Endothelial cell (in vitro differentiated cells): ENCODE measurements around the gene CCDC158. TPM values are rescaled to one million over a fixed set of nuclear protein-coding genes. Genes with fewer than 3 reads are reported as not detected.
"Not testable (repeated sequence)": the region's sequence is repeated elsewhere in the genome, so short reads cannot be mapped to it uniquely, and the experiment has no call there.

ENCODE experiments used
- DNase-seq: peaks from one replicate; pipeline ENCODE4 v3.0.0; 2021; ENCODE audit warnings: low spot score
- H3K27ac Mint-ChIP-seq: one replicate; pipeline ENCODE4 v1.8.0; 2021; ENCODE audit warnings: mixed read lengths, inconsistent platforms; ENCODE audit not compliant: unreplicated experiment
- H3K27me3 Mint-ChIP-seq: one replicate; pipeline ENCODE4 v1.8.0; 2021; ENCODE audit warnings: mild to moderate bottlenecking, moderate library complexity, mixed read lengths, inconsistent platforms; ENCODE audit not compliant: unreplicated experiment
- H3K36me3 Mint-ChIP-seq: one replicate; pipeline ENCODE4 v1.8.0; 2021; ENCODE audit warnings: mild to moderate bottlenecking, low read depth, mixed read lengths, inconsistent platforms; ENCODE audit not compliant: unreplicated experiment
- H3K4me1 Mint-ChIP-seq: one replicate; pipeline ENCODE4 v1.8.0; 2021; ENCODE audit warnings: mild to moderate bottlenecking, mixed read lengths, inconsistent platforms; ENCODE audit not compliant: unreplicated experiment
- H3K4me3 Mint-ChIP-seq: one replicate; pipeline ENCODE4 v1.8.0; 2021; ENCODE audit warnings: mild to moderate bottlenecking, mixed read lengths, inconsistent platforms; ENCODE audit not compliant: unreplicated experiment
- H3K9me3 Mint-ChIP-seq: one replicate; pipeline ENCODE4 v1.8.0; 2021; ENCODE audit warnings: mixed read lengths, inconsistent platforms; ENCODE audit not compliant: unreplicated experiment
- total RNA-seq: library from RNA; stranded (reverse); fragmentation: NEBNext Ultra II Directional; extraction: Animal tissue kit (Norgen Biotek cat#: 25700); gene quantifications from one replicate; pipeline ENCODE4 v1.2.1, GENCODE V29; 2021; ENCODE audit not compliant: unreplicated experiment
- TF ChIP-seq, protein P1 (sequence below): fragments of 200-600 bp; sonication (generic); IDR thresholded peaks from one replicate; pipeline ENCODE4 v1.5.0; 2021; ENCODE audit warnings: antibody characterized with exemption; ENCODE audit not compliant: unreplicated experiment

CCDC158 gene
- total RNA-seq, 1 donor from 2014 or later: not detected

GRCh38 chr4:76458825-76459224 lies 37.9 kb upstream of the CCDC158 start:
- TF ChIP-seq, protein P1, sequence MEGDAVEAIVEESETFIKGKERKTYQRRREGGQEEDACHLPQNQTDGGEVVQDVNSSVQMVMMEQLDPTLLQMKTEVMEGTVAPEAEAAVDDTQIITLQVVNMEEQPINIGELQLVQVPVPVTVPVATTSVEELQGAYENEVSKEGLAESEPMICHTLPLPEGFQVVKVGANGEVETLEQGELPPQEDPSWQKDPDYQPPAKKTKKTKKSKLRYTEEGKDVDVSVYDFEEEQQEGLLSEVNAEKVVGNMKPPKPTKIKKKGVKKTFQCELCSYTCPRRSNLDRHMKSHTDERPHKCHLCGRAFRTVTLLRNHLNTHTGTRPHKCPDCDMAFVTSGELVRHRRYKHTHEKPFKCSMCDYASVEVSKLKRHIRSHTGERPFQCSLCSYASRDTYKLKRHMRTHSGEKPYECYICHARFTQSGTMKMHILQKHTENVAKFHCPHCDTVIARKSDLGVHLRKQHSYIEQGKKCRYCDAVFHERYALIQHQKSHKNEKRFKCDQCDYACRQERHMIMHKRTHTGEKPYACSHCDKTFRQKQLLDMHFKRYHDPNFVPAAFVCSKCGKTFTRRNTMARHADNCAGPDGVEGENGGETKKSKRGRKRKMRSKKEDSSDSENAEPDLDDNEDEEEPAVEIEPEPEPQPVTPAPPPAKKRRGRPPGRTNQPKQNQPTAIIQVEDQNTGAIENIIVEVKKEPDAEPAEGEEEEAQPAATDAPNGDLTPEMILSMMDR: no peak
- Mint-ChIP-seq H3K4me3 (no peak overlapping the region), H3K4me1 (peaks cover 6% of the 10 kb centered on the region), H3K9me3 (peaks cover 6% of the 10 kb centered on the region), H3K36me3 (peaks cover 8% of the 10 kb centered on the region), H3K27me3 (no peaks in the 10 kb centered on the region), H3K27ac (peak overlapping the region; percentile 90)
- DNase-seq: no peak

DNA sequence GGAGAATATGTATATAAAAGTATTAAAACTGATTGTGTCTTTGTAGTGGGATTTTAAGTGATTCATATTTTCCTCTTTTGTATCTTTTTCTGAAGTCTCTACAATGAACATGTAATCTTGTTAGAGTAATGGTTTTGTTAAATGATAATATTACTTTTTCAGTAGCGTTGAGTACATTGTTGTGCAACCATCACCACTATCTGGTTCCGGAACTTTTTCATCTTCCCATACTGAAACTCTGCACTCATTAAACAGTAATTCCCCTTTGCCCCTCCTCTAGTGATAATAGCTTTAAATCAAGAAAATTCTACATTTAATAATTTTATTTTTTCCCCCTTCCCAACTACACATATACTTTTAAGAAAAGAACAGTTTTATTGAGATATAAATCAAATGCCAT lies 37.4 kb upstream of the CCDC158 start:
- Mint-ChIP-seq H3K27ac (peak overlapping the region; percentile 90), H3K4me3 (no peak overlapping the region), H3K9me3 (peaks cover 6% of the 10 kb centered on the region), H3K36me3 (peaks cover 7% of the 10 kb centered on the region), H3K4me1 (peaks cover 6% of the 10 kb centered on the region), H3K27me3 (no peaks in the 10 kb centered on the region)
- no peak for DNase-seq
- TF ChIP-seq, protein P1: no peak

- TF ChIP-seq, protein P1: no peak
- H3K27me3 Mint-ChIP-seq: no peaks in the 10 kb centered on the region
- H3K9me3 Mint-ChIP-seq: peaks cover 3% of the 10 kb centered on the region
- no peak for DNase-seq
- H3K4me1 Mint-ChIP-seq: peaks cover 6% of the 10 kb centered on the region
- peaks cover 3% of the 10 kb centered on the region for H3K36me3 Mint-ChIP-seq
- H3K27ac Mint-ChIP-seq: no peak overlapping the region
- H3K4me3 Mint-ChIP-seq: no peak overlapping the region
These were observed 36.9 kb upstream of the CCDC158 start for GRCh38 chr4:76457885-76458284.

GRCh38 chr4:76454073-76454472 lies 33.1 kb upstream of the CCDC158 start:
- H3K27ac Mint-ChIP-seq, DNase-seq, H3K27me3 Mint-ChIP-seq, H3K9me3 Mint-ChIP-seq, H3K36me3 Mint-ChIP-seq, H3K4me3 Mint-ChIP-seq, H3K4me1 Mint-ChIP-seq: not testable (repeated sequence)

- H3K27ac Mint-ChIP-seq: no peak overlapping the region
- H3K36me3 Mint-ChIP-seq: no peaks in the 10 kb centered on the region
- no peaks in the 10 kb centered on the region for H3K27me3 Mint-ChIP-seq
- no peak for DNase-seq
- H3K4me3 Mint-ChIP-seq: no peak overlapping the region
- TF ChIP-seq, protein P1: no peak
- no peaks in the 10 kb centered on the region for H3K9me3 Mint-ChIP-seq
- peaks cover 4% of the 10 kb centered on the region for H3K4me1 Mint-ChIP-seq
These were observed 32.3 kb upstream of the CCDC158 start for GRCh38 chr4:76453232-76453631.

DNA sequence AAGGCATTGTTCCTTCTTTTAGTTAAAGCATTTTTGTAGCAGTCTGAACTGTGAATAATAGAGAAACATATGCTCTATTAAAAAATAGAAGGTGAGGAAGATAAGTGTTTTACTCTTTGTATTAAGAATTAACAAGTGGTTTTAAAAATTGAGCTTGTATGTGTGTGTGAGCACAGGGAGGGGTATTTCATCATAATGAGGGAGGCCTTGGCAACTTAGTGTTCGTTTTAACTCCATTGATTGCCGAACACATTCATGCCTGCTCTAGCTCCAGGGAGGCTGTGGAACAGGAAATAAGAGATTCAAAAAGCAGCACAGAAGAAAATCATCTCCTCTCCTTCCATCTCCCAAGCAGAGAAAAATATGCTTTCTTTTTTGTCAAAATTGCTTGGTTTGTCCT lies 28.9 kb upstream of the CCDC158 start:
- Mint-ChIP-seq H3K9me3 (no peaks in the 10 kb centered on the region), H3K4me1 (peaks cover 4% of the 10 kb centered on the region), H3K27me3 (peaks cover 4% of the 10 kb centered on the region), H3K27ac (no peak overlapping the region), H3K4me3 (no peak overlapping the region), H3K36me3 (no peaks in the 10 kb centered on the region)
- no peak for DNase-seq
- TF ChIP-seq, protein P1: no peak
